Spleen (tissue), 7 donors: ENCODE results near the gene TRPV2.
"Not testable (repeated sequence)": the region's sequence is repeated elsewhere in the genome, so short reads cannot be mapped to it uniquely, and the experiment has no call there.

ENCODE experiments used
- CTCF ChIP-seq, 11 experiments: fragments of 200-600 bp in 7 of 11; fragments of 450-650 bp in 4 of 11; sonication (generic) in 4 of 11; IDR thresholded peaks in 8 of 11; conservative IDR thresholded peaks in 3 of 11; 1 replicate in 7 of 11; 2 replicates in 4 of 11; pipeline versions ENCODE4 v1.4.0 to v1.8.0; 2016 to 2021; ENCODE audit warnings: antibody characterized with exemption in 11 of 11, inconsistent platforms in 4 of 11, mild to moderate bottlenecking in 1 of 11
- POLR2AphosphoS5 ChIP-seq, 3 donors: sonication (generic); formaldehyde crosslinking; IDR thresholded peaks; one replicate each; pipeline ENCODE4 v1.5.1; 2017; ENCODE audit warnings: antibody characterized with exemption in 3 of 3
- donor health status: DM: no; HTN: no; CAD: no; lungs with moderate emphysema.
- donor health status: DM: no; HTN: no; CAD: no.
- donor health status: DM: no; HTN: no; CAD: no.

GRCh38 chr17:16440354-16440753 lies 25.0 kb downstream of the TRPV2 start:
- not testable (repeated sequence) for TF ChIP-seq CTCF (IDR thresholded peaks at IDR 0.05 in 8 of 11, conservative IDR thresholded peaks at IDR 0.05 in 3 of 11); POLR2AphosphoS5 (IDR thresholded peaks at IDR 0.05)
